ENCODE results near the gene ONECUT1. TPM values are rescaled to one million over a fixed set of nuclear protein-coding genes. Genes with fewer than 3 reads are reported as not detected.

Gene ONECUT1
- total and polyA plus RNA-seq, 2 donors (not counting 3 experiments of a cell fraction or from before 2014, with no cell fraction given) = not detected

GRCh38 chr15:52794665-52795463 lies 4.7 kb upstream of the ONECUT1 start:
- Histone ChIP-seq H3K4me3 (replicated peaks in 1 of 3; ENCODE audit: insufficient read depth in 1 of 3, low read depth in 1 of 3, low read length in 3 of 3) (no peak overlapping the region), H3K79me2 (ENCODE audit: control insufficient read depth, insufficient read depth, low read length) (no peaks in the 10 kb centered on the region), H3K4me2 (ENCODE audit: insufficient read depth, low read length) (no peak overlapping the region), H3K36me3 (ENCODE audit: control insufficient read depth in 2 of 2, extremely low read depth in 1 of 2, insufficient read depth in 2 of 2, low read length in 2 of 2) (no peaks in the 10 kb centered on the region), H3K27me3 (ENCODE audit: control insufficient read depth in 2 of 2, insufficient read depth in 2 of 2, low read length in 2 of 2) (peaks cover 85 to 96% of the 10 kb centered on the region in 2 experiments), H4K20me1 (replicated peaks; ENCODE audit: control insufficient read depth, extremely low read depth, insufficient read depth, low read length) (no peaks in the 10 kb centered on the region), H2AFZ (ENCODE audit: low read depth, low read length) (no peak overlapping the region), H3K9me3 (replicated peaks; ENCODE audit: control insufficient read depth, insufficient read depth, low read length) (no peaks in the 10 kb centered on the region), H3K9me1 (replicated peaks; ENCODE audit: control insufficient read depth, extremely low read depth, insufficient read depth, low read length) (no peaks in the 10 kb centered on the region), H3K4me1 (ENCODE audit: control insufficient read depth, extremely low read depth, insufficient read depth, low read length) (peaks cover 6% of the 10 kb centered on the region), H3K9ac (replicated peaks; ENCODE audit: extremely low read depth, insufficient read depth, low read length) (no peak overlapping the region), H3K27ac (ENCODE audit: insufficient read depth, low read depth, low read length) (no peak overlapping the region)
- POLR2A ChIA-PET = no interaction called here
- dilution Hi-C loops (cut with MboI; ENCODE audit: extremely low pct_ligation_motif_present, low sequenced_read_pairs) (no loop called here), intact Hi-C loops (cut with micrococcal nuclease) (no loop called here)
- CTCF ChIA-PET = interaction anchor here (1.1 to 1.3 kb wide), 2 partner anchors 10 kb away, joined by 3 to 7 read pairs; no protein-coding TSS in a partner anchor
- DNase-seq (ENCODE audit: low read depth, low spot score) = no peak
- BruUV-seq (replicated peaks) = no TSS peak
- no peak for TF ChIP-seq FOS (IDR thresholded peaks at IDR 0.05; ENCODE audit: borderline replicate concordance, insufficient read depth, low read length)
- peak; percentile 97 for TF ChIP-seq EZH2 (IDR thresholded peaks at IDR 0.05; ENCODE audit: borderline replicate concordance, low read depth, low read length, severe bottlenecking)
- no peak for FAIRE-seq

GRCh38 chr15:52791776-52792175 lies 1.6 kb upstream of the ONECUT1 start:
- FAIRE-seq (no peak), DNase-seq (ENCODE audit: low read depth, low spot score) (no peak)
- BruUV-seq (replicated peaks) = no TSS peak
- dilution Hi-C loops (cut with MboI; ENCODE audit: extremely low pct_ligation_motif_present, low sequenced_read_pairs) (no loop called here), intact Hi-C loops (cut with micrococcal nuclease) (no loop called here)
- Histone ChIP-seq H3K4me2 (ENCODE audit: insufficient read depth, low read length) (no peak overlapping the region), H3K79me2 (ENCODE audit: control insufficient read depth, insufficient read depth, low read length) (no peaks in the 10 kb centered on the region), H3K36me3 (ENCODE audit: control insufficient read depth in 2 of 2, extremely low read depth in 1 of 2, insufficient read depth in 2 of 2, low read length in 2 of 2) (no peaks in the 10 kb centered on the region), H3K4me1 (ENCODE audit: control insufficient read depth, extremely low read depth, insufficient read depth, low read length) (peaks cover 9% of the 10 kb centered on the region), H4K20me1 (replicated peaks; ENCODE audit: control insufficient read depth, extremely low read depth, insufficient read depth, low read length) (no peaks in the 10 kb centered on the region), H3K27ac (ENCODE audit: insufficient read depth, low read depth, low read length) (no peak overlapping the region), H2AFZ (ENCODE audit: low read depth, low read length) (no peak overlapping the region), H3K9ac (replicated peaks; ENCODE audit: extremely low read depth, insufficient read depth, low read length) (no peak overlapping the region), H3K4me3 (replicated peaks in 1 of 3; ENCODE audit: insufficient read depth in 1 of 3, low read depth in 1 of 3, low read length in 3 of 3) (no peak overlapping the region), H3K9me3 (replicated peaks; ENCODE audit: control insufficient read depth, insufficient read depth, low read length) (no peaks in the 10 kb centered on the region), H3K9me1 (replicated peaks; ENCODE audit: control insufficient read depth, extremely low read depth, insufficient read depth, low read length) (no peaks in the 10 kb centered on the region), H3K27me3 (ENCODE audit: control insufficient read depth in 2 of 2, insufficient read depth in 2 of 2, low read length in 2 of 2) (peaks cover 83 to 93% of the 10 kb centered on the region in 2 experiments)
- POLR2A ChIA-PET = no interaction called here
- peak; percentile 38 for TF ChIP-seq EZH2 (IDR thresholded peaks at IDR 0.05; ENCODE audit: borderline replicate concordance, low read depth, low read length, severe bottlenecking)
- no peak for TF ChIP-seq JUN (IDR thresholded peaks at IDR 0.05; ENCODE audit: borderline replicate concordance, insufficient read depth, insufficient read length, low read depth)
- CTCF ChIA-PET = interaction anchor here (1.9 kb wide), 1 partner anchor 8 kb away, joined by 9 read pairs; no protein-coding TSS in a partner anchor

All from endothelial cell of umbilical vein (primary cell).